H1 (cell line): ENCODE results near the gene CFP. TPM values are rescaled to one million over a fixed set of nuclear protein-coding genes. Genes with fewer than 3 reads are reported as not detected.

ENCODE experiments used
- CHD1 ChIP-seq: IDR thresholded peaks from 2 replicates; pipeline ENCODE4 v1.6.1; 2012; ENCODE audit warnings: low read depth, low read length, improper control_type of control experiment
- JUN ChIP-seq: IDR thresholded peaks from 2 replicates; pipeline ENCODE4 v1.6.1; 2011; ENCODE audit warnings: low read depth, mild to moderate bottlenecking, improper control_type of control experiment, low read length
- SIRT6 ChIP-seq: IDR thresholded peaks from one replicate; pipeline ENCODE4 v1.7.1; 2012; ENCODE audit warnings: low read length, inconsistent platforms
- polyA plus RNA-seq, 7 experiments: library from polyadenylated mRNA; depleted of rRNA in 3 of 7; stranded (reverse) in 5 of 7; unstranded in 2 of 7; fragments of >200 nt in 5 of 7; fragments of 200-250 nt in 2 of 7; gene quantifications; 1 replicate in 5 of 7; 2 replicates in 1 of 7; 4 replicates in 1 of 7; pipeline versions ENCODE4 v1.2.1 to v1.2.3, GENCODE V29; 2011 to 2013; ENCODE audit warnings: missing spikeins in 2 of 7, mixed read lengths in 2 of 7
- total RNA-seq: library from RNA; stranded (reverse); fragmentation: NEBNext Ultra II Directional; extraction: Animal tissue kit (Norgen Biotek cat#: 25700); gene quantifications from 2 replicates; pipeline ENCODE4 v1.2.1, GENCODE V29; 2021

The CFP gene
- total and polyA plus RNA-seq, 2 of the 8 experiments (the other 6 are each of a cell fraction or from before 2014, with no cell fraction given): 0.76 to 2.2 TPM

- TF ChIP-seq CHD1 (no peak), JUN (no peak), SIRT6 (no peak)
These were observed 14.9 kb upstream of the CFP start (continued) for GRCh38 chrX:47644557-47645091.
